ENCODE measurements around the gene DMGDH.

DMGDH gene

DNA sequence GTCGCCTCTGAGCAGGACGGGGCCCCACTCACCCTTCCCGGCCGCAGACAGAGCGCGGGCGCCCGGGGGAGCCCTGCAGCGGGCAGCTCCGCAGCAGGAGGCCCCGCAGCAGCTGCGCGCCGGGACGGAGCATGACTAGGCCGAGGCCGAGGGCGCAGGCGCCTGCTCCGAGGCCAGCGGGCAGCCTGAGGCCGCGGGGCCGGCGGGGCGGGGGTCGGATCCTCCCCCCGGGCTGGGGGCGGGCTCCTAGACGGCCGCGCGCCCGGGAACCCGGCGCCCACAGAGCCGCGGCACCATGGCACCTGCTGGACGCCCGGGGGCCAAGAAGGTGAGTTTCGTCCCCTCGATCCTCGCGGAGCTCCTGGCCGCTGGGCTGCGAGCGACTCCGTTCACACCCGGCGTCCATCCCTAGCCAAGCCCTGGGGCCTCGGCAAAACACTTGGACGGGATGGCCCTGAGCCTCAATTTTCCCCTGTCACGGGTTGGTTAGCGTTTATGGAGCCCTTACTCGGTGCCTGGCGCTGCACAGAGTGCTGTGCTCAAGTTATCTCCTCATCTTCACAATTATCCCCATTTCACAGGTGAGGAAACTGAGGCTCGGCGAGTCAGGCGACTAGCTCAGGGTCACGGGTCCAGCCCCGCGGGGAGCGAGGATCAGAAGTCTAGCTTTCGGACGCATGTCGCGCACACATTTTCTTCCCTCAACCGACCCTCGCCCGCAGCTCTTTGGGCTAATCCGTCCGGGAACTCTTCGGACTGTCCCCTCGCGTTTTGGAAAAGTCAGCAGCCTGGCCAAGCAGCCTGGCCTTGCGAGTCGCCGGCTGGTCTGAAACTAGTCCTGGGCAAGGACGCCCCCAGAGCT is at the start of gene DMGDH, which contains the start of gene BHMT2:
Gene DMGDH (minus strand): TSS at position 187 of the 862 bp plus-strand sequence. CDS start 54 bp downstream, at position 133.
Gene BHMT2 (plus strand): TSS at position 280 of the 862 bp plus-strand sequence. CDS start 16 bp downstream, at position 296.
- DNase-seq = peak; percentile 59

DNA sequence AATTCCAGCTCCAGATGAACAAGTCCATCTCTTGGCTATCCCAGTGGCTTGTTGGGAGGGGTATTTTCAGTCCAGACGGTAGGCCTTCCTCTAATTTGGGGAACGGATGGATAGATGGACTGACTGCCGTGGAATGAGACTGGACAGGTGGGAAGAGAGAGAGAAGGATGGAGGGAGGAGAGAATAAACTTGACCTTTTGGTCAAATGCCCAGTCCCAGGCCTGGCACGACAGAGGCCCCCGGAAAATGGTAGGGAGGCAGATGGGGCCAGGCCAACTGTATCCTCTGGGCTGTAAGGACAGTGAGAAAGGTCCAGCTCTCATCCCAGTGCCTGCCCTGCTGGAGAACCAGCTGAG is 43.2 kb upstream of the DMGDH start:
- no peak for DNase-seq

DNA sequence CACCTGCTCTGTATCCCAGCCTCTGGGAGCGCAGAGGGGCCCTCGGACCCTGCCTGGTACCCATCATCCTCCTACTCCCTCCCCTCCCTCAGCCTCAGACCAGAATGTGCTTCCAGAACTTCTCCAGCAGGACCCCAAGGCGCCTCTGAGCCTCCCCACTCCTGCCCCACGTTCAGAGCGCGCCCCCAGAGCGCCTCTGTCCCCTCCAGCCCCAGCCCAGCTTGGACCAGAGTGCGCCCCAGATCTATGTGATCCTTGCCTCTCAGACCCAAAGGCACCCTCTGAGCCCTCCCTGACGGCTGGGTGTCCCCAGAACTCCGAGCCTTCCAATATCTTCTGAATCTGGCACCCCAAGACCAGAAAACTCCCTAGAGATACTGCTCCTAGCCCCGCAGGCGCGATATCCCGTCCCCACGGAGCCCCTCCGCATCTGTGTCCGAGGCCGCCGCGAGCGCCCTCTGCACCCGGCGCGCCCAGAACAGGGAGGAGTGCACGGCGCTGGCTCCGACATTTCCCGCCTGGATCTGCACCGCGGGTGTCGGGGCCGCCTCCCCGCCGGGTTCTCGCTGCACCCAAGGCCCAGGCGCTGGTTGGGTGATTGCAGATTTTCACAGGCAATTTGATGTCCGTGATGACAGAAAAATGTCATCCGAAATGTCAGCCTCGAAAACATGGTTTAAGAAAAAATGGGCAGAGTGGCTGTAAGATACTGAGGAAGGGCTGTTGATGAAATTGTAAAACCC is 42.7 kb upstream of the DMGDH start:
- peak; percentile 42 for DNase-seq

DNA sequence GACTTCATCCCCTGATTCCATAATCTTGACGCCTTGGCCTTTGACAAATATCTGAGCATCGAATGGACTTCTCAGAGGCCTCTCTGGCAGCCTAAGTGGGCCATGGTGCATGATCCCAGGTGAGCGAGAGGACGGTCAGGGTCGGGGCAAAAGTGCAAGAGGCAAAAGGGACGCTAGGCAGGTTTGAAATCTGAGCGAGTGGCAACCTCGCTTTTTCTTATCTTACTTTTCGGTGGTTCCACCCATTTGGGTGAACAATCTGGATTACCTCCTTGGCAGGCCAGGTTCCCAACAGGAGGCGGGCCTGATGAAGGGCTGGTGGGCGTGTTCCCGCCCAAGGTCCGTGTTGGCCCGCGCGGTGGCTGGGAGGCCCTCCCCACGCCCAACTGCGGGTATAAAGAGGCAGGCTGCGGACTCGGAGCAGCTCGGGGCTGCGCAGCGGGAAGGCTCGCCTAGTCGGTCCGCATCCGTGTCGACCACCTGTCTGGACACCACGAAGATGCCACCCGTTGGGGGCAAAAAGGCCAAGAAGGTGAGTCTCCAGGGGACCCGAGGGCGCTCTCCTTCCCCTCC is 42.0 kb upstream of the DMGDH start, which contains the start of gene BHMT:
Gene BHMT (plus strand): TSS at position 423 of the 573 bp plus-strand sequence. CDS start 77 bp downstream, at position 500.
- no peak for DNase-seq

DNA sequence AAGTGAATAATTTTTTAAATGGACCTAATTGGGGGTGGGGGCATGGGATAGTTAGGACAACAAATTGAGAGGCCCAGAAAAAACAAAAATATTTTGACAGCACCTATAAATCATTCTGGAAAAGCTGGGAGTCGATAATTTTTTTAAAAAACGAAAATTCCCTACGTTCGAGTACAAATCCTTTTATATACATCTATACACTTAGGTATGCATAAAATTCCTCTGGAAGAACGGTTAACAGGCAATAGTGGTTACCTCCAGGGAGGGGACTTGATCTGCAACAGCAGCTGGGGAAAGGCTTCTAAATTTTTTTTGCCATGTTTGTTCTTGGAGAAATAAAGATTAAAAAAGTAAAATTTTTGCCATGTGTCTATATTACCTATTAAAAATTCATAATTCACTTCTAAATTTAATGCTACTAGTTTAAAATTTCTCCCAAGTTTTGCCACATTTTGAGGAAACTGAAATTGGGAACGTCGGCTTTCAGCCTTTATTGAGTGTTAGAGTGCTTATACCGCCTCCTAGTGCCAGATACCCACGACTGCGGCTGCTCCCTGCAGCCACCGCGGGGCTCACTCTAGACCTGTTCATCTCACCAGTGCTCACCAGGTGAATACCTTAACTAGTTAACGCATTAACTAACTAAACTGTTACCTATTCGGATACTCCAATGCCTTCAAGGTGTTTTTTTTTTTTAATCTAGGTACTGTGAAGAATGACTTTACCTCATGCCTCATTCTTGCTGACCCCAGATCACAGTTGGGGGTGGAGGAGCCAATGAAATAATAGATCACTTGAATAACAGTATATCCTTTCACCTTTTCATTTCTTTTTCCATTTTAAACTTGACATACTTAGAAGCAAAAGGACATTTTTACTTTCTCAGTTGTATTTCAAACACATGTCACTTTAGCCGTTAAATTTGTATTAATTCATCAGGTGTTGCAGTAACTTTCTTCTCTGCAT is 40.3 kb upstream of the DMGDH start:
- no peak for DNase-seq

DNA sequence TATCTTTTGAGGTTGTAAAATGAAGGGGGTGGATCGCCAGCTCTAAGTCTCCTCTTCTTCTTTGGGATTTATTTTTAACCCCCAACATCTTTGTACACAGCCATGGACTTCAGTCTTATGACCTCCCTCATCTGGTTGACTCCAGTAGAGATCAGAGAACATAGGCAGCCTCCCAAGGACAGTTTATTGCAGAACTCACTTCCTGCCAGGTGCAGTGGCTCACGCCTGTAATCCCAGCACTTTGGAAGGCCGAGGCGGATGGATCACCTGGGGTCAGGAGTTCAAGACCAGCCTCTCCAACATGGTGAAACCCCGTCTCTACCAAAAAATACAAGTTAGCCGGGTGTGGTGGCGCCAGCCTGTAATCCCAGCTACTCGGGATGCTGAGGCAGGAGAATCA is 39.3 kb upstream of the DMGDH start:
- no peak for DNase-seq

DNA sequence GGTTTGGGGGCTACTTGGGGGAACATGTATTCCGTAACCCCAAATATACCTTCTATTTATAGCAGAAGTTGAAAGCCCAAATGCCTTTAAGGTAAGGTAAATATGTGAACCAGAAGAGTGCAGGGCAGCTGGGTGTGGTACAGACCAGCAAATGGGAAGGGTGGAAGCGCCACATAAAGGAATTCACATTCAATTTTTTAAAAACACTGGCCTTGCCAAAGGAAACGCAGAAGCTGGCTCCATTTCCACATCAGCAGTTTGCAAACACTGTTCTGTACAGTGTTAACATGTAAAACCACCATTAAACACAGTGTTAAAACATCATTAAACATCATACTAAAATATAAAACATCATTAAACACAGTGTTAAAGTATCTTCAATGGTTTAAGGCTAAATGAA is 38.6 kb upstream of the DMGDH start:
- DNase-seq = no peak

DNA sequence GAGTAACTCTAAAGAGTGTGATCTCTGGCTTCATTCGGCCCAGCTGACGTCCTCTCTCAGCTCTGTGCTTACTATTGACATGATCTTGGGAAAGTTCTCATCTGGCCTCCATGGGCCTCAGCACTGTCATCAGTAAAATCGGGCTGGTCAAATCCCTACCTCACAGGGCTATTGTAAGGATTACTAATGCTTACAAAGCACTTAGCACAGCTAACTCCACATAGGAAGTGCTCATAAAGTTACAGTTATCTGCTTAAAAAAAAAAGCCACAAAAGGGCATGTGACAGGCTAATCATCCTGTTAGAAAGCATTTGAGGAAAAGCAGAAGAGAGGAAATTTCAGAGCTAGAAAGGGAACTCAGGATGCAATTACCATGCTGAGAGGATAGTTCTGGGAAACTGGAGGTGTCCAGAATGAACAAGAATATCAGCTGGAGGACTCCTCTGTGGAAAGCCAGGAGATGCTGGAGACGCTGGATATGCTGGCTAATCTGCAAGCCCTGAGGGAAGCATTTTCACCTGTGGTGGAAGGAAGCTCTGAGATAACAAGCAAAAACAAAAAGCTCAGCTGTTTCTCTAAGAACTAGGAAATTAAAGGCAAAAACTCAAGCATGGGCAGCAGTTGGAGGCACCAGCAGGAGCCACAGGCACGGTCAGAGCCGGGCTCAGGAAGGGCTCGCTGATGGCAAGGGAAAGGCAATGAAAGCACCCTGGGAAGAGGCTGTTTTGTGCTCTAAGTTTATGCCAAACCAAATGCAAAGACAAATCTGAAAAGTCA is 37.7 kb upstream of the DMGDH start:
- DNase-seq = no peak

DNA sequence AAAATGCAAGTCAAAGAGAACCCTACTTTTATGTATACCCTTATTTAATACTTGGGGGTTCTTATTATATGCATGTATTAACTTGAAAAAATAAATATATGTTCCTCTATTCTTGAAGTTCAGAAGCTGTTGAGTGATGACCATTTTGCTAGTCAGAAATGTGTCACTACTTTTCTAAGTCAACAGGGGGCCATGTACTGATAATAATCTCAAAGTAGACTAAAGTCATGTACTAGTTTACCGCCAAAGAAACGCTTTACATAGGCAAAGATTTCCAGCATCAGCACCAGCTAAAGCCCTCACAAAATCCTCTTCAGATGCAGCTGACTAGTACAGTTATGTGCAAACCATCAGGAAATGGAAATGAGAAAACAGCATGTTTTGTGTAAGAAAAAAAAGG is 36.4 kb upstream of the DMGDH start:
- DNase-seq = no peak

DNA sequence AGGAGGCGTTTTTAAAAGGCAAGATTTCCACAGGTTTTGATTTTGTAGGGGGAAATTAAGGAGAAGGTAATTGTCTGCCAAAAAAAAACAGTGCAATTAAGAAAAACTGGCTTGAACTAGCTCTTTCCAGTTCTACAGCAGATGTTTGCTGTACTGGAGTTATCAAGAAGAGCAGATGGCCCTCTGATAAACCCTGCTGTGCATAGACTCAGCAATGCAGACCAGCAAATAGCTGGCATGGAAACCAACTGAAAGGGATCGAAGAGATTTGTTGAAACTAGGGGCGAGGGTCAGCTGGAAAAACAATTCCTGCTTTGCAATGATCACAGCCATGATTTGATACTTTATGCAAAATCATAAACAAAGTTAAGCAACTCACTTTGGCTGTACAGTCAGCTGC is 24.3 kb upstream of the DMGDH start:
- DNase-seq = peak; percentile 63

DNA sequence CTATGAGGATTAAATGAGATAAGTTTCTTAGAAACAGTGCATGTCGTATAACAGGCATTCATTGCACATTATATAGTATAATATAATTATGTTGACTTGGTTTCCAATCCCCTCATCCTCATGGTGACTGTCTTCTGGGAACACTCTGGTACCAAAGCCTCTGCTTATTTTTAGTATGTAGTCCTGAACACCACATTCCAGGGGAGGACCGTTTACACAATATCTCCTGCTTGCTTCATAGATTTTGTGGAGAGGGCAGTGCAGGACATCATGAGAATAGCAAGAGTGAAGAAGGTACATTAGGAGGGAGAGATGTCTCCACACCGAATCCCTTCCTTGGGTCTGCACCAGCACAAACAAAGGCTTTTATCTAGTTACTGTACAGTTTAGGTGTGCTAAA is 21.6 kb upstream of the DMGDH start:
- no peak for DNase-seq

DNA sequence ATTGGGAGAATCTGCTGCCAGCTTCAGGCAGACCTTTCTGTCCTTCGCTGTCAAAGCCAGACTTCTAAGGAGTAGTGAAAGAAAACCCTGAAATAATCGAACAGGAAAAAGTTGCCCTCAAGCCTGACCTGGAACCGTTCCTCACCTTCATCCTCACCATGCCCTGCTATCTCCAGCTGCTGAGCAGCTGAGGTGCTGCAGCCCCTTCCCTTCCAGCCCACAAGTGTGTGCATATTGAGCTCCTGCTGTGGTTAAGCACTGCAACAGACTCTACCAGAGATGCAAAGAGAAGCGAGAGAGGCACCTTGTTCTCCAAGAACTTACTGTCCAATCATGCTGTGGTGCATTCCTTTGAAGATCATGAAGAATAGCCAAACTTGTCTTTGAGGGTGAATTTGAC is 19.0 kb upstream of the DMGDH start:
- DNase-seq = no peak

DNA sequence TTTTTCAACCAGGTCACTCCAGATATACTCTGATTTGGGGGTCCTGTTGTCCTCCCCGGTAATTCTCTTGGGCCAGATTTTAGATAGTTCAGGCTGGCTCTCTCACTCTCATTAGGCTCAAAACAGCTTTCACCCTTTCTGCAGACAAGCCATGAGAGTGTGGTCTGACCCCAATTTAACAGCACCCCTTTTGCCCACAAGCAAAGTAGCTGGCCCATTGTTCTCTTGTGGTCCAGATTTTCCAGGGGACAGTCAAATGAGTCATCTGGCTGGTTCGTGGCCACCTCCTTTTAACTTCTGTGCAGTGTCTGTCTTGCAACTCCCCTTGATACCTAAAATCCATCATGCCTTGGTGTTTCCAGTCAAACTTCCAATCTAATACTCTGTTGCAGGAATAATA is 16.6 kb upstream of the DMGDH start:
- DNase-seq = no peak

DNA sequence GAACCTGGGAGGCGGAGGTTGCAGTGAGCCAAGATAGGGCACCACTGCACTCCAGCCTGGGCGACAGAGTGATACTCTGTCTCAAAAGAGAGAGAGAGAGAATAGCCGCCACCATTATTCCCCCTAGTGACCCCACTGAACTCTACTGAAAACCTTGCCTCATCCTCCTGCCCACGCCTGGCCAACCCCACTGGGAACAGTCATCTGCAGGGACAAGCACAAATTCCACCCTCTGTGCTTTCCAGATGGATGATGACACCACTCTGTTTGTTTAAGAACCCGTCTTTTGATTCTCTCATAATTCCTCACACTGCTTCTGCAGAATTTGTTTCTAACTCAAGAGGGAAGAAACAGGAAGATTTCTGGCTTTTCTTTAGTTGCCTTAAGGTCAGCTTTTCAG is 12.3 kb upstream of the DMGDH start:
- DNase-seq = no peak

DNA sequence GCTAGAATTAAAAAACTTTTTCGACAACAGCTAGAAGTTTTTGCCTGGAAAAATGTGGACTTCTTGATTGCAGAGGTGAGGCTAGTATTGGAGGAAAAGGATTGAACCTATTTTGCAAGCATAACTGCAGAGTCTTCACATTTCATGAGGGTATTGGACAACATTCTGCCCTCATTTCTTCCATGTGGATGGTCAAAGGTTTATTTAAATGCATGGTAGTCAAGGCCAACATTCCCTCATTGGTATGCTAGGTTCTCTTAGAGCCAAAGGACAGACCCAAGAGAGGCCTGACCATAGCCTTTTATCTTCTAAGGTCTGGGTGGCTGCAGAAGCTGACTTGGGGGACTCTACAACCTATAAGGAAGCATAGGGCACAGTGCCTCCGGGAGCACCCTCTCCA is 11.3 kb upstream of the DMGDH start:
- no peak for DNase-seq

DNA sequence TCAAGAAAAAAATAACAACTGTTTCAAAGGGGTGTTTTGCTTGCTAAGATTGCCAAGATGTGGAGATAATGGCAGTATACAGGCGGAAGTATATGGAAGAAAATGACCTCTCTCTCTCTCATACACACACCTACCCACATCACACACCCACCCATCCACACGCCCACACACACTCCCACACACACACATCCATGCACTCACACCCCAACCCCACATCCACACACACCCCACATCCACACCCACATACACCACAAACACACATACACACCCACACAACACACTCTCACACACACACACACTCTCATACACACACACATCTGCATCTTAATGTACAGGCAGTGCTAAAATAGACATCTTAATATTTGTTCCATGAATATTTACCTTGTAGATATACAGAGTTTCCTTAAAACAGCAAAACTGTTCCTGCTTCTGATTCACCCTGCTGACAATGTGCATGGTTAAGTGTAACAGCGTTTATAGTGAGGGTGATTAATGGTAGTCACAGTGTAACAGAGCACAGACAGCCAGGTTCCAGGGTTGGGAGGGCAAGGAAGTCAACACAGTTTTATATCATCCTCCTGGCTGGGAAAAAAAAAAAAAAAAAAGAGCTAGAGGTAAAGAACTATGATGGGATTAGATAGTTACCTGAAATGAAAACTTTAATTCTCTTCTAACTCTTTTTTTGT is 8.3 kb upstream of the DMGDH start:
- DNase-seq = no peak

DNA sequence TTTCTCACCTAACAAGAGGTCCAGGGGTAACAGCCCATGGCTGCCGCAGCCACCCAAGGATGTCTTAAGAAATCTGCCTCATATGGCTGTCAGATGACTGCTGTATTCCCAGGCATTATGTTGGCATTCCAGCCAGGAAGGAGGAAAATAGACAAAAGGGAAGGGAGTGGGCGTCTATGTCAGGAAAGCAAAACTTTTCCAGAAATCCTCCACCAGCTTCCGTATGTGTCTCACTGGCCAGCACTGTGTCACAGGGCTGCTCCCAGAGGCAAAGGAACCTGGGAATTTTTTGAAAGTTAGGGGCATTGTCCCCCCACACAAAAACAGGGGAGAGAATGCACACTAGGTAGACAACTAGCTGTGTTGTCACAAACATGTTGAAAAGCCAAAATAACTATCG is 7.3 kb upstream of the DMGDH start:
- no peak for DNase-seq

DNA sequence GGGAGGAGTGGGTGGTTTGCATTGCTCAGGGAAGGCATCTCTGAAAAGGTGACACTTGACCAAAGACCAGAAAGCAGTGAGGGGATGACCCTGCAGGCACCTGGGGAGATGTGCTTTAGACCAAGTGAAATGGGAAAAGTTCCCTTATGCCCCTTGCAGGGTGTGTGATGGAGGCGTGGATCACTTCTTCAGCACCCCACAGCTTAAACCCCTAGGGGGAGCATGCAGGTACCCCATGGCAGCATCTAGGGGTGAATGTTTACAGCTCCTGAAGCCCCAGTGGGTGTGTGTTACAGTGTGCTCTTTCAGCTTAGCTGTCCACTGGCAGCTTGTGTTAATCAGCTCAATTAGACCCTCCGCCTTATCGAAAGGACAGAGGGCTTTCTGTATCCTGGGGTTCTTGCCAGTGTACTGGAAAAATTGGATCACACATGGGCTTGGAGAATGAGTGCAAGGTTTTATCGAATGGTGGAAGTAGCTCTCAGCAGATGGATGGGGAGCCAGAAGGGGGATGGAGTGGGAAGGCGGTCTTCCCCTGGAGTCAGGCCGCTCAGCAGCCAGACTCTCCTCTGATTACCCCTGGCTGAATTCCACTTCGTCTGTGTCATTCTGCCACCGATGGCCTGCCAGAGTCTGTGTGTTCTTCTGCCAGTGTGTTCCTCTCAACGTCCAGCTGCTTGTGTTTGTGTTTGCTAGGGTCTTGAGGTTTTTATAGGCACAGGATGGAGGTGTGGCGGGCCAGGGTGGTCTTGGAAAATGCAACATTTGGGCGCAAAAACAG is 6.4 kb upstream of the DMGDH start:
- DNase-seq = no peak

DNA sequence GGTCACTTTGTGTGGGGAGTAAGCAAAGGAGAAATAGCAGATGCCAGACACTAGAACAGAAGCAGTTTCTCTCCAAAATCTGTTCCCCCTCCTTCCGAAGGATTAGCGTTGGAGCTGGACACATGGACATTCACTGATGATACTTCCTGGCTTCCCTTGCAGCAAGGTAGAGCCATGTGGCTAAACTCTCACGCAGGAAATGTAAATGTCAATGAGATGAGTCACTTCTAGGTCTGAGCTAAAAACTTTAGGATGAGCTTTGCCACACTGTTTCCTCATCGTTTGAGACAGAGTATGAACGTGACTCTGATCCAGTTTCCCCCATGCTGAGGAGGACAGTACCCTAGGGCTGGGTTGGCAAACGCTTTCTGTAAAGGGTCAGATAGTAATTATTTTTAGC is 5.2 kb upstream of the DMGDH start:
- no peak for DNase-seq

DNA sequence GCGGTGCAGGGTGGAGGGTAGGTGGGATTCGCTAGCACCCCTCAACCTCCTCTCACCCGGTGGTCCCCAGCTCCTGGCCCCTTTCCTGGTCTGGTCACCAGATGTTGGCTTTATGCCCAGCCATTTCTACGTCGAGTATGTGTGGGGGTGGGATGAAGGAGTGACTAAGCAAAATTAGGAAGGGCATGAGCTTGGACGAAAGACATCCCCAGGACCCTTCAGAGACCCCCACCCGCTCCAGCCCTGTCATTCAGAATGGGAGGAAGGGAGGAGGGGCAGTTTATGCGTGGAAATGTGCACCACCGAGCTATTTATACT is 835 bp upstream of the DMGDH start:
- peak; percentile 70 for DNase-seq

All from eye (tissue), 1 donor.